Measurements from ENCODE around the gene LPAR5. TPM values are rescaled to one million over a fixed set of nuclear protein-coding genes. Genes with fewer than 3 reads are reported as not detected.

The LPAR5 gene
- total RNA-seq, 1 experiment from 2014 or later = 0.22 TPM

DNA sequence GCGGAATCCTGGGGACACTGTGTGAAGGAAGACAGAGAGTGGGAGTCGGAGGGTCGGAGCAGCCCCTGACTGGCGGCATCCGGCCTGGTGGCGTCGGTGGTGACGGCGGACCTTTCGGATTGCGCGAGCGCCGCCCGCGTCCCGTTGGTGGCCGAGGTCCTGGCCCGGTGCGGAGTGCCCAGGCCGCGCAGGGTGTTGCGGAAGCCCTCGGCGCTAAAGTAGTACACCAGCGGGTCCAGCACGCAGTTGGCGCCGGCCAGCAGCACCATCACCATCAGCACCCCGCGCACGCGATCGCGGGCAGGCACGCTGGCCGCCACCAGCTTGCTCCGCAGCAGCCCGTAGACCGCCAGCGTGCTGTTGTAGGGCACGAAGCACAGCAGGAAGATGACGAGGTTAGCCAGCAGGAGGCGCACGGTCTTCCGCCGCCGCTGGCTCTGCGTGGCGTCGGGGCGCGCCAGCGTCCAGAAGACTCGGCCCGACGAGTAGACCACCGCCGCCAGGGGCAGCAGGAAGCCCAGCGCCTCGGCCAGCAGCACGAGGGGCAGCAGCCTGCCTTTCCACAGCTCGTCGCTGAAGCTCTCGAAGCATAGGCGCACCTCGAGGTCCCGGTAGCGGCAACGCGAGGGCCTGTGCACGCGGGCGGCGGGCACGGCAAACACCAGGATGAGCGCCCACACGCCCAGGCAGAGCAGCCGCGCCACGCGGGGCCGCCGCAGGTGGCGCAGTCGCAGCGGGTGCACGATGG lies 15.4 kb downstream of the LPAR5 start:
- Mint-ChIP-seq H3K27me3 (ENCODE audit: low read depth) (peaks cover 29% of the 10 kb centered on the region), H3K27ac (peak overlapping the region in 1 of 3 experiments; percentile 50; a peak in 1 of 7 replicates), H3K36me3 (ENCODE audit: insufficient read depth in 1 of 3, low read depth in 3 of 3) (peaks cover 0 to 4% (median 0%) of the 10 kb centered on the region in 3 experiments; a peak in 2 of 7 replicates), H3K4me1 (peaks cover 6 to 15% of the 10 kb centered on the region in 2 experiments; a peak in 3 of 4 replicates), H3K4me3 (peak overlapping the region in 1 of 2 experiments; percentile 33; a peak in 1 of 5 replicates), H3K9me3 (no peaks in the 10 kb centered on the region; a peak in 1 of 5 replicates)
- H3K4me1 ChIP-seq (ENCODE audit: insufficient read depth, low read length) = no peaks in the 10 kb centered on the region
- H3K79me2 ChIP-seq (ENCODE audit: insufficient read depth, low read length) = no peaks in the 10 kb centered on the region
- no peak overlapping the region for H3K56ac ChIP-seq (ENCODE audit: insufficient read length, low read depth, low read length)
- H2AFZ ChIP-seq (ENCODE audit: low read length) = no peak overlapping the region
- H2BK120ac ChIP-seq (ENCODE audit: low read depth, low read length, poor library complexity, severe bottlenecking) = no peak overlapping the region
- no peak overlapping the region for H2BK15ac ChIP-seq (ENCODE audit: low read depth, low read length)
- DNase-seq = peak; percentile 96
- H3K14ac ChIP-seq (ENCODE audit: insufficient read depth, low read length) = peak overlapping the region; percentile 59; the same call in 1 of the 2 replicates
- no peak overlapping the region for H3T11ph ChIP-seq (ENCODE audit: low read length)
- TF ChIP-seq, protein P1, sequence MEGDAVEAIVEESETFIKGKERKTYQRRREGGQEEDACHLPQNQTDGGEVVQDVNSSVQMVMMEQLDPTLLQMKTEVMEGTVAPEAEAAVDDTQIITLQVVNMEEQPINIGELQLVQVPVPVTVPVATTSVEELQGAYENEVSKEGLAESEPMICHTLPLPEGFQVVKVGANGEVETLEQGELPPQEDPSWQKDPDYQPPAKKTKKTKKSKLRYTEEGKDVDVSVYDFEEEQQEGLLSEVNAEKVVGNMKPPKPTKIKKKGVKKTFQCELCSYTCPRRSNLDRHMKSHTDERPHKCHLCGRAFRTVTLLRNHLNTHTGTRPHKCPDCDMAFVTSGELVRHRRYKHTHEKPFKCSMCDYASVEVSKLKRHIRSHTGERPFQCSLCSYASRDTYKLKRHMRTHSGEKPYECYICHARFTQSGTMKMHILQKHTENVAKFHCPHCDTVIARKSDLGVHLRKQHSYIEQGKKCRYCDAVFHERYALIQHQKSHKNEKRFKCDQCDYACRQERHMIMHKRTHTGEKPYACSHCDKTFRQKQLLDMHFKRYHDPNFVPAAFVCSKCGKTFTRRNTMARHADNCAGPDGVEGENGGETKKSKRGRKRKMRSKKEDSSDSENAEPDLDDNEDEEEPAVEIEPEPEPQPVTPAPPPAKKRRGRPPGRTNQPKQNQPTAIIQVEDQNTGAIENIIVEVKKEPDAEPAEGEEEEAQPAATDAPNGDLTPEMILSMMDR (conservative IDR thresholded peaks at IDR 0.05) = peak; percentile 98
- no peak overlapping the region for H3K4ac ChIP-seq (ENCODE audit: low read depth, low read length)
- no peaks in the 10 kb centered on the region for H3K23me2 ChIP-seq (ENCODE audit: insufficient read length, low read depth, low read length, poor library complexity, severe bottlenecking)
- no peak overlapping the region for H4K8ac ChIP-seq (replicated peaks; ENCODE audit: insufficient read length, low read depth, low read length)
- no peak overlapping the region for H2BK12ac ChIP-seq (ENCODE audit: insufficient read length, low read depth, low read length)
- no peaks in the 10 kb centered on the region for H4K20me1 ChIP-seq (ENCODE audit: control insufficient read depth, insufficient read depth, insufficient read length)
- no peak overlapping the region for H3K23ac ChIP-seq (ENCODE audit: insufficient read length, low read depth, low read length)
- H3K18ac ChIP-seq (ENCODE audit: insufficient read length, low read depth, low read length) = peak overlapping the region; percentile 89
- no CpG with 5 or more reads among the region's 88 CpGs for WGBS (ENCODE audit: extremely low coverage, insufficient read length, low lambda C conversion rate)
- peaks cover 6% of the 10 kb centered on the region; the same call in 1 of the 2 replicates for H3K27me3 ChIP-seq (ENCODE audit: insufficient read depth, low read length)
- H3K4me2 ChIP-seq (ENCODE audit: insufficient read depth, insufficient read length, low read length) = peak overlapping the region; percentile 9
- H3K27ac ChIP-seq (ENCODE audit: insufficient read length, low read depth, low read length) = no peak overlapping the region
- no peak overlapping the region for H3K9ac ChIP-seq (ENCODE audit: extremely low read depth, insufficient read length, low read length)
- H2BK5ac ChIP-seq (ENCODE audit: insufficient read length, low read length) = no peak overlapping the region
- H4K5ac ChIP-seq (ENCODE audit: insufficient read length, low read depth, low read length) = no peak overlapping the region
- no peaks in the 10 kb centered on the region for H3K79me1 ChIP-seq (ENCODE audit: insufficient read depth, low read depth, low read length, poor library complexity, severe bottlenecking)
- no peak overlapping the region for H2BK20ac ChIP-seq (ENCODE audit: low read depth, low read length, poor library complexity, severe bottlenecking)
- H4K91ac ChIP-seq (ENCODE audit: insufficient read length, low read depth, low read length) = no peak overlapping the region
- H3K9me3 ChIP-seq (ENCODE audit: control insufficient read depth, low read depth, low read length) = no peaks in the 10 kb centered on the region
- no peak overlapping the region for H2AK5ac ChIP-seq (ENCODE audit: insufficient read length, low read length)

Measured in H9 (cell line).